ENCODE measurements around the gene CBX7. TPM values are rescaled to one million over a fixed set of nuclear protein-coding genes. Genes with fewer than 3 reads are reported as not detected.

The CBX7 gene
- total and polyA plus RNA-seq, 2 of the 8 experiments (the other 6 are each of a cell fraction or from before 2014, with no cell fraction given): 6.9 to 8.7 TPM

- H3K4me2 ChIP-seq (ENCODE audit: insufficient read depth in 1 of 2, low read depth in 2 of 2, low read length in 2 of 2): peak overlapping the region in 1 of 2 experiments; percentile 36; a peak in 3 of 4 replicates
- CTCF ChIA-PET (ENCODE audit: partially characterized antibody): interaction anchor here (1.0 to 2.4 kb wide), 5 partner anchors 8 to 174 kb away, joined by 3 to 10 read pairs (median 4); no protein-coding TSS in a partner anchor
- TF ChIP-seq ATF2 (IDR thresholded peaks at IDR 0.05; ENCODE audit: low read length): no peak
- no peak for TF ChIP-seq FOSL1 (IDR thresholded peaks at IDR 0.05; ENCODE audit: insufficient read depth, low read depth, low read length)
- no peak for TF ChIP-seq KDM4A (IDR thresholded peaks at IDR 0.05; ENCODE audit: low read depth, low read length, severe bottlenecking)
- no peak for TF ChIP-seq SRF (IDR thresholded peaks at IDR 0.05; ENCODE audit: low read depth, low read length)
- TF ChIP-seq TEAD4 (IDR thresholded peaks at IDR 0.05; ENCODE audit: low read depth, low read length): no peak
- TF ChIP-seq CHD1 (IDR thresholded peaks at IDR 0.05; ENCODE audit: low read depth, low read length): no peak
- no peak for TF ChIP-seq E2F6 (IDR thresholded peaks at IDR 0.05)
- TF ChIP-seq CTBP2 (IDR thresholded peaks at IDR 0.05; ENCODE audit: borderline replicate concordance, insufficient read depth, insufficient read length, low read length): no peak
- no peak for TF ChIP-seq NANOG (IDR thresholded peaks at IDR 0.05; ENCODE audit: insufficient read depth, low read depth, low read length, poor library complexity, severe bottlenecking)
- no peak for TF ChIP-seq ASH2L (IDR thresholded peaks at IDR 0.05; ENCODE audit: low read length)
- TF ChIP-seq JUN (IDR thresholded peaks at IDR 0.05; ENCODE audit: low read depth, low read length): no peak
These were observed 36.9 kb downstream of the CBX7 start for GRCh38 chr22:39115570-39115969.

More at GRCh38 chr22:39115570-39115969, 36.9 kb downstream of the CBX7 start:
- H2BK120ac ChIP-seq (replicated peaks; ENCODE audit: low read depth, low read length): no peak overlapping the region
- H3K56ac ChIP-seq (replicated peaks; ENCODE audit: insufficient read length, low read depth, low read length): no peak overlapping the region
- DNase-seq (ENCODE audit: low read depth in 1 of 2, low spot score in 2 of 2) (no peak), FAIRE-seq (no peak)
- H3K27ac ChIP-seq (ENCODE audit: low read depth, low read length): no peak overlapping the region
- H3K79me1 ChIP-seq (ENCODE audit: low read depth, low read length): no peaks in the 10 kb centered on the region
- H3K23ac ChIP-seq (ENCODE audit: insufficient read length): no peak overlapping the region
- H4K8ac ChIP-seq (ENCODE audit: extremely low read depth, insufficient read depth, low read length): no peak overlapping the region
- H3K4me1 ChIP-seq (replicated peaks in 1 of 4; ENCODE audit: control insufficient read depth in 3 of 4, insufficient read depth in 4 of 4, low read length in 3 of 4): peaks cover 4 to 19% (median 9%) of the 10 kb centered on the region in 4 experiments; a peak in 4 of 7 replicates
- POLR2A ChIA-PET (ENCODE audit: partially characterized antibody): interaction anchor here (0.6 kb wide), 1 partner anchor 27 kb away, joined by 5 read pairs; no protein-coding TSS in a partner anchor
- no peak overlapping the region for H4K5ac ChIP-seq (ENCODE audit: insufficient read length, low read depth, low read length)
- no peaks in the 10 kb centered on the region for H3K9me3 ChIP-seq (ENCODE audit: insufficient read depth in 2 of 2, low read depth in 1 of 2, low read length in 1 of 2)
- no peaks in the 10 kb centered on the region for H4K20me1 ChIP-seq (replicated peaks in 1 of 2; ENCODE audit: control insufficient read depth in 1 of 2, insufficient read depth in 2 of 2, low read length in 2 of 2)
- H2BK5ac ChIP-seq (ENCODE audit: low read depth, low read length): no peak overlapping the region
- H2AK5ac ChIP-seq (ENCODE audit: low read depth, low read length): no peak overlapping the region
- peak overlapping the region in 1 of 4 experiments; percentile 40; a peak in 1 of 8 replicates for H3K4me3 ChIP-seq (ENCODE audit: extremely low read depth in 1 of 4, insufficient read depth in 2 of 4, low read depth in 3 of 4, low read length in 4 of 4)
- H3K36me3 ChIP-seq (ENCODE audit: control insufficient read depth in 2 of 4, insufficient read depth in 4 of 4, low read length in 3 of 4): no peaks in the 10 kb centered on the region
- H2BK12ac ChIP-seq (ENCODE audit: low read depth, low read length): no peak overlapping the region
- WGBS, 2 experiments (ENCODE audit: extremely low coverage in 1 of 2, insufficient coverage in 1 of 2, insufficient read length in 1 of 2, insufficient replicate concordance in 2 of 2, low coverage in 1 of 2, low lambda C conversion rate in 2 of 2, missing lambda C conversion rate in 1 of 2): 75% methylated on average over 2 of the region's 2 CpGs; no CpG with 5 or more reads in 1 of the 2 experiments
- H2BK15ac ChIP-seq (ENCODE audit: low read length): no peak overlapping the region
- no peaks in the 10 kb centered on the region for H3K79me2 ChIP-seq (ENCODE audit: control insufficient read depth in 1 of 2, insufficient read depth in 2 of 2, low read length in 2 of 2)
- H3K18ac ChIP-seq (ENCODE audit: extremely low read depth, low read length): no peak overlapping the region; the same call in 1 of the 2 replicates
- H3K9ac ChIP-seq (replicated peaks in 1 of 4; ENCODE audit: extremely low read depth in 1 of 4, low read depth in 3 of 4, low read length in 3 of 4): no peak overlapping the region
- no peak overlapping the region for H2BK20ac ChIP-seq (ENCODE audit: low read length)
- H3K27me3 ChIP-seq (replicated peaks in 1 of 4; ENCODE audit: control insufficient read depth in 3 of 4, extremely low read depth in 1 of 4, insufficient read depth in 3 of 4, low read length in 3 of 4): no peaks in the 10 kb centered on the region; a peak in 1 of 7 replicates
- no peak overlapping the region for H3K4ac ChIP-seq (replicated peaks; ENCODE audit: insufficient read length, low read depth, low read length)
- H2AFZ ChIP-seq (ENCODE audit: low read length): no peak overlapping the region
- no peak overlapping the region for H4K91ac ChIP-seq (replicated peaks; ENCODE audit: insufficient read length, low read length)
- H3K14ac ChIP-seq (ENCODE audit: insufficient read length): no peak overlapping the region
- H3K23me2 ChIP-seq (ENCODE audit: low read depth, low read length): no peaks in the 10 kb centered on the region; the same call in 1 of the 2 replicates
